Right atrium auricular region (tissue), 2 donors: ENCODE measurements around the gene CAMSAP2. TPM values are rescaled to one million over a fixed set of nuclear protein-coding genes. Genes with fewer than 3 reads are reported as not detected.

Experiments used
- DNase-seq: peaks from one replicate; pipeline ENCODE4 v3.0.0-alpha.2; 2019; ENCODE audit warnings: low spot score
- H3K27ac ChIP-seq, 2 donors: fragments of 200-600 bp; sonication (generic); 1 replicate in 1 of 2; 2 replicates in 1 of 2; pipeline ENCODE4 v1.5.1; 2016 to 2019
- H3K27me3 ChIP-seq, 2 donors: fragments of 200-600 bp; sonication (generic); one replicate each; pipeline versions ENCODE4 v1.5.1 to v1.6.0; 2017 to 2019
- H3K36me3 ChIP-seq: fragments of 200-600 bp; sonication (generic); one replicate; pipeline ENCODE4 v1.5.1; 2016
- H3K4me1 ChIP-seq, 2 donors: fragments of 200-600 bp; sonication (generic); one replicate each; pipeline versions ENCODE4 v1.5.1 to v1.6.0; 2017 to 2019
- H3K4me3 ChIP-seq, 2 donors: fragments of 200-600 bp; sonication (generic); 1 replicate in 1 of 2; 2 replicates in 1 of 2; pipeline ENCODE4 v1.5.1; 2017 to 2019; ENCODE audit warnings: mild to moderate bottlenecking in 1 of 2, moderate library complexity in 1 of 2
- H3K9me3 ChIP-seq, 2 donors: fragments of 200-600 bp; sonication (generic); one replicate each; pipeline ENCODE4 v1.5.1; 2019
- total RNA-seq, 2 donors: library from RNA; depleted of rRNA; stranded (reverse); fragments of >200 nt; gene quantifications; one replicate each; pipeline ENCODE4 v1.1.0, GENCODE V29; 2016
- TF ChIP-seq, protein P1 (sequence below), 2 donors: fragments of 200-600 bp; sonication (generic); IDR thresholded peaks; one replicate each; pipeline ENCODE4 v1.5.1; 2019; ENCODE audit warnings: antibody characterized with exemption in 2 of 2

CAMSAP2 gene
- total RNA-seq, 2 donors from 2014 or later, result 34.6 to 36.4 TPM

DNA sequence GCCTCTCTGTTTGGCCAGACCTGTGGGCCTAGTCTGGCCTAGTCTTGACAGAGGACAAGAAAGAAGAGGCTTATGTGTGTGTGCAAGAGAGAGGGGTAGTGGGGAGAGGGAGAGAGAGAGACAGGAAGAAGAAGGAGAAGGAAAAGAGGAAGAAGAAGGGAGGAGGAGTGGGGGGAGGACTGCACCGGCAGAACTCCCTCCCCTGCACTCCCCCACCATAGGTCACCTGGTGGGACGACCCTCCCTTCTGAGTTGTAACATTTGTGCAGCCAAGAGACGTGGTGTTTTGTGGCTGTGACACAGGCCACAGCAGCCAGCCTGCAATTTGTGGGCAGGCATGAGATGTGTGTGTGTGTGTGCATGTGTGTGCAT lies 160.3 kb downstream of the CAMSAP2 start:
- Histone ChIP-seq H3K27me3 (no peaks in the 10 kb centered on the region), H3K27ac (no peak overlapping the region), H3K4me1 (no peaks in the 10 kb centered on the region), H3K4me3 (no peak overlapping the region), H3K36me3 (no peaks in the 10 kb centered on the region), H3K9me3 (no peaks in the 10 kb centered on the region)
- TF ChIP-seq, protein P1, sequence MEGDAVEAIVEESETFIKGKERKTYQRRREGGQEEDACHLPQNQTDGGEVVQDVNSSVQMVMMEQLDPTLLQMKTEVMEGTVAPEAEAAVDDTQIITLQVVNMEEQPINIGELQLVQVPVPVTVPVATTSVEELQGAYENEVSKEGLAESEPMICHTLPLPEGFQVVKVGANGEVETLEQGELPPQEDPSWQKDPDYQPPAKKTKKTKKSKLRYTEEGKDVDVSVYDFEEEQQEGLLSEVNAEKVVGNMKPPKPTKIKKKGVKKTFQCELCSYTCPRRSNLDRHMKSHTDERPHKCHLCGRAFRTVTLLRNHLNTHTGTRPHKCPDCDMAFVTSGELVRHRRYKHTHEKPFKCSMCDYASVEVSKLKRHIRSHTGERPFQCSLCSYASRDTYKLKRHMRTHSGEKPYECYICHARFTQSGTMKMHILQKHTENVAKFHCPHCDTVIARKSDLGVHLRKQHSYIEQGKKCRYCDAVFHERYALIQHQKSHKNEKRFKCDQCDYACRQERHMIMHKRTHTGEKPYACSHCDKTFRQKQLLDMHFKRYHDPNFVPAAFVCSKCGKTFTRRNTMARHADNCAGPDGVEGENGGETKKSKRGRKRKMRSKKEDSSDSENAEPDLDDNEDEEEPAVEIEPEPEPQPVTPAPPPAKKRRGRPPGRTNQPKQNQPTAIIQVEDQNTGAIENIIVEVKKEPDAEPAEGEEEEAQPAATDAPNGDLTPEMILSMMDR (IDR thresholded peaks at IDR 0.05), result no peak
- no peak for DNase-seq

GRCh38 chr1:200899451-200899915 lies 160.8 kb downstream of the CAMSAP2 start:
- Histone ChIP-seq H3K9me3 (no peaks in the 10 kb centered on the region), H3K36me3 (no peaks in the 10 kb centered on the region), H3K4me1 (no peaks in the 10 kb centered on the region), H3K4me3 (no peak overlapping the region), H3K27me3 (no peaks in the 10 kb centered on the region), H3K27ac (no peak overlapping the region)
- no peak for DNase-seq
- TF ChIP-seq, protein P1 (IDR thresholded peaks at IDR 0.05), result no peak

GRCh38 chr1:200899954-200900867 lies 161.5 kb downstream of the CAMSAP2 start:
- DNase-seq, result no peak
- H3K27ac ChIP-seq, result no peak overlapping the region
- H3K9me3 ChIP-seq, result no peaks in the 10 kb centered on the region
- H3K4me1 ChIP-seq, result no peaks in the 10 kb centered on the region
- H3K36me3 ChIP-seq, result no peaks in the 10 kb centered on the region
- H3K27me3 ChIP-seq, result no peaks in the 10 kb centered on the region
- H3K4me3 ChIP-seq, result no peak overlapping the region
- TF ChIP-seq, protein P1 (IDR thresholded peaks at IDR 0.05), result no peak

DNA sequence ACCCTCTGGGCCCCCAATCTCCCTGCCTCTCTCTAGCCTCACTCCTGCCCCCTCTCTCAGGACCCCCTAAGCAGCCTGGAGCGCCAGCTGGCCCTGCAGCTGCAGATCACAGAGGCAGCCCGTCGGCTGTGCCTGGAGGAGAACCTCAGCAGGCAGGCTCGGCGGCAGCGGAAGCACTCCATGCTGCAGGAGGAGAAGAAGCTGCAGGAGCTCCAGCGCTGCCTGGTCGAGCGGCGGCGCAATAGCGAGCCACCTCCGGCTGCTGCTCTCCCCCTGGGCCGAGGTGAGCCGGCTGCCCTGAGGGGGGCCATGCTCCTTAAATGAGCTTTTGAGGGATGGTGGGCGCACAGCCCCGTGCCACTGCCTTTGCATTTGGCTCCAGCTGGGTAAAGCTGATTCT lies 162.2 kb downstream of the CAMSAP2 start:
- no peak overlapping the region for H3K27ac ChIP-seq
- DNase-seq, result no peak
- H3K27me3 ChIP-seq, result no peaks in the 10 kb centered on the region
- no peaks in the 10 kb centered on the region for H3K4me1 ChIP-seq
- H3K4me3 ChIP-seq, result no peak overlapping the region
- TF ChIP-seq, protein P1 (IDR thresholded peaks at IDR 0.05), result no peak
- no peaks in the 10 kb centered on the region for H3K9me3 ChIP-seq
- no peaks in the 10 kb centered on the region for H3K36me3 ChIP-seq

DNA sequence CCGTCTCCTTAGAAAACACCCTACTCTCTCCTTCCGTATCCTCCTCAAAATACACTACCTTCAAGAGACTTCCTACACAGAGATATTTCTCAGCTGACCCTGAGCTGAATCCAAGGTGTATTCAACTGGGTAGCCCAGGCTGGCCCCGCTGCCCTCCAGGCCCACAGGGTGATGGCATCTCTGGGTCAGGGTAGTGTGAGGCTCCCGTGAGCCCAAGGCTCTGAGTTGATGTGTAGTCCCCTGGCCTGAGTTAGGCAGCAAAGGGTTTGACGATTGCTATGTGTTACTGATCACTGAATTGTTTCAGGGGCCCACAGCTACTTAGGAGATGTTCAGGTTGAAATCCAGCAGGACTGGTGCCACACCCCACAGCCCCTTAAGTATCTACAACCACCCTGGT lies 162.7 kb downstream of the CAMSAP2 start:
- H3K4me1 ChIP-seq, result no peaks in the 10 kb centered on the region
- no peaks in the 10 kb centered on the region for H3K36me3 ChIP-seq
- no peak for DNase-seq
- H3K27me3 ChIP-seq, result no peaks in the 10 kb centered on the region
- no peaks in the 10 kb centered on the region for H3K9me3 ChIP-seq
- no peak overlapping the region for H3K4me3 ChIP-seq
- no peak overlapping the region for H3K27ac ChIP-seq
- TF ChIP-seq, protein P1 (IDR thresholded peaks at IDR 0.05), result no peak
